Renal pelvis (tissue), 4 donors: Measurements from ENCODE around the gene AFAP1L2. TPM values are rescaled to one million over a fixed set of nuclear protein-coding genes. Genes with fewer than 3 reads are reported as not detected.
"Not testable (repeated sequence)": the region's sequence is repeated elsewhere in the genome, so short reads cannot be mapped to it uniquely, and the experiment has no call there.

Experiments used
- DNase-seq: peaks from one replicate; pipeline ENCODE4 v3.0.0-alpha.2; 2013
- polyA plus RNA-seq, 3 donors: library from polyadenylated mRNA; unstranded; fragments of 120-200 nt; gene quantifications; one replicate each; pipeline ENCODE4 v1.2.1, GENCODE V29; 2013; ENCODE audit not compliant: insufficient read length in 3 of 3

The AFAP1L2 gene
- polyA plus RNA-seq, 3 donors, result 40.1 to 45.6 (median 42.1) TPM

GRCh38 chr10:114363745-114364454 is 40.4 kb downstream of the AFAP1L2 start:
- DNase-seq, result no peak

- no peak for DNase-seq
These were observed 41.4 kb downstream of the AFAP1L2 start for GRCh38 chr10:114362826-114363355.

GRCh38 chr10:114359953-114360345 is 44.4 kb downstream of the AFAP1L2 start:
- no peak for DNase-seq

- DNase-seq, result no peak
These were observed 45.0 kb downstream of the AFAP1L2 start for GRCh38 chr10:114359041-114359952.

- no peak for DNase-seq
These were observed 46.7 kb downstream of the AFAP1L2 start for GRCh38 chr10:114357515-114357996.

- no peak for DNase-seq
These were observed 47.4 kb downstream of the AFAP1L2 start for GRCh38 chr10:114356751-114357514.

GRCh38 chr10:114356126-114356525 is 48.2 kb downstream of the AFAP1L2 start:
- no peak for DNase-seq

GRCh38 chr10:114353383-114353782 is 50.9 kb downstream of the AFAP1L2 start:
- no peak for DNase-seq

- DNase-seq, result no peak
These were observed 51.5 kb downstream of the AFAP1L2 start for GRCh38 chr10:114352653-114353298.

- DNase-seq, result no peak
These were observed 53.6 kb downstream of the AFAP1L2 start for GRCh38 chr10:114350751-114351150.

GRCh38 chr10:114349522-114350215 is 54.6 kb downstream of the AFAP1L2 start:
- DNase-seq, result peak; percentile 73

- DNase-seq, result not testable (repeated sequence)
These were observed 55.2 kb downstream of the AFAP1L2 start for GRCh38 chr10:114349071-114349470.

- DNase-seq, result no peak
These were observed 56.5 kb downstream of the AFAP1L2 start for GRCh38 chr10:114347791-114348190.

GRCh38 chr10:114347241-114347640 is 57.1 kb downstream of the AFAP1L2 start:
- DNase-seq, result no peak

- no peak for DNase-seq
These were observed 57.9 kb downstream of the AFAP1L2 start for GRCh38 chr10:114346176-114347031.

- no peak for DNase-seq
These were observed 58.6 kb downstream of the AFAP1L2 start for GRCh38 chr10:114345701-114346100.

GRCh38 chr10:114343623-114344505 is 60.4 kb downstream of the AFAP1L2 start:
- DNase-seq, result no peak

GRCh38 chr10:114342976-114343375 is 61.3 kb downstream of the AFAP1L2 start:
- DNase-seq, result no peak

- DNase-seq, result no peak
These were observed 63.5 kb downstream of the AFAP1L2 start for GRCh38 chr10:114340816-114341215.
